Gastroesophageal sphincter (tissue), 4 donors: ENCODE data around the gene MACROD2. TPM values are rescaled to one million over a fixed set of nuclear protein-coding genes. Genes with fewer than 3 reads are reported as not detected.

ENCODE experiments used
- ATAC-seq: fragments of 150-250 bp; one replicate; pipeline ENCODE4 v1.9.1; 2016; ENCODE audit warnings: mild to moderate bottlenecking, moderate library complexity
- H3K27ac ChIP-seq, 4 donors: fragments of 200-600 bp; sonication (generic) in 3 of 4; 1 replicate in 3 of 4; 2 replicates in 1 of 4; pipeline ENCODE4 v1.5.1; 2016 to 2019
- H3K27me3 ChIP-seq: fragments of 200-600 bp; sonication (generic); one replicate; pipeline ENCODE4 v1.5.1; 2019
- H3K36me3 ChIP-seq, 2 donors: fragments of 200-600 bp; sonication (generic); one replicate each; pipeline ENCODE4 v1.5.1; 2019; ENCODE audit warnings: control low read depth in 1 of 2
- H3K4me1 ChIP-seq, 3 donors: fragments of 200-600 bp; sonication (generic); 1 replicate in 2 of 3; 2 replicates in 1 of 3; pipeline ENCODE4 v1.5.1; 2016 to 2019; ENCODE audit warnings: control low read depth in 2 of 3
- H3K4me3 ChIP-seq, 2 donors: fragments of 200-600 bp; sonication (generic); one replicate each; pipeline ENCODE4 v1.5.1; 2019; ENCODE audit warnings: mild to moderate bottlenecking in 1 of 2, moderate library complexity in 1 of 2
- H3K9me3 ChIP-seq, 3 donors: fragments of 200-600 bp; sonication (generic); one replicate each; pipeline ENCODE4 v1.5.1; 2017 to 2019; ENCODE audit warnings: control low read depth in 2 of 3
- CTCF ChIP-seq, 4 experiments: fragments of 200-600 bp in 2 of 4; fragments of 450-650 bp in 2 of 4; sonication (generic) in 1 of 4; IDR thresholded peaks; one replicate each; pipeline ENCODE4 v1.5.1; 2017 to 2019; ENCODE audit warnings: antibody characterized with exemption in 4 of 4, mild to moderate bottlenecking in 2 of 4, moderate library complexity in 2 of 4
- EP300 ChIP-seq: sonication (generic); formaldehyde crosslinking; IDR thresholded peaks from one replicate; pipeline ENCODE4 v1.6.1; 2017; ENCODE audit warnings: antibody characterized with exemption, mild to moderate bottlenecking
- POLR2A ChIP-seq, 2 donors: fragments of 450-650 bp; IDR thresholded peaks; one replicate each; pipeline ENCODE4 v1.6.1; 2017; ENCODE audit warnings: antibody characterized with exemption in 2 of 2, mild to moderate bottlenecking in 2 of 2, moderate library complexity in 1 of 2
- POLR2AphosphoS5 ChIP-seq: sonication (generic); formaldehyde crosslinking; IDR thresholded peaks from one replicate; pipeline ENCODE4 v1.6.1; 2017; ENCODE audit warnings: antibody characterized with exemption
- WGBS, 2 donors: methylation state at CpG; one replicate each; pipeline ENCODE4 v1.1.5; 2018; ENCODE audit warnings: low coverage in 1 of 2; 5-methylcytosine and 5-hydroxymethylcytosine counted together
- total RNA-seq, 4 donors: library from RNA; depleted of rRNA; stranded (reverse); fragments of >200 nt; gene quantifications; one replicate each; pipeline ENCODE4 v1.1.0, GENCODE V29; 2016

MACROD2 gene
- total RNA-seq, 4 donors from 2014 or later, result 4.0 to 12.1 (median 7.4) TPM

GRCh38 chr20:15076785-15077184 lies 1081.5 kb downstream of the MACROD2 start:
- Histone ChIP-seq H3K4me3 (no peak overlapping the region), H3K4me1 (no peaks in the 10 kb centered on the region), H3K27ac (no peak overlapping the region), H3K36me3 (no peaks in the 10 kb centered on the region), H3K9me3 (no peaks in the 10 kb centered on the region), H3K27me3 (no peaks in the 10 kb centered on the region)
- 85 to 100% methylated on average over 1 of the region's 1 CpG for WGBS, 2 donors
- TF ChIP-seq POLR2A (IDR thresholded peaks at IDR 0.05) (no peak), EP300 (no peak), POLR2AphosphoS5 (no peak), CTCF (IDR thresholded peaks at IDR 0.05) (no peak)
- no peak for ATAC-seq

GRCh38 chr20:15077733-15078250 lies 1082.5 kb downstream of the MACROD2 start:
- ATAC-seq, result no peak
- Histone ChIP-seq H3K9me3 (no peaks in the 10 kb centered on the region), H3K4me3 (no peak overlapping the region), H3K4me1 (no peaks in the 10 kb centered on the region), H3K27me3 (no peaks in the 10 kb centered on the region), H3K36me3 (no peaks in the 10 kb centered on the region), H3K27ac (no peak overlapping the region)
- TF ChIP-seq EP300, result no peak
- 69 to 82% methylated on average over 5 to 6 of the region's 6 CpGs for WGBS, 2 donors

- ATAC-seq, result no peak
- Histone ChIP-seq H3K4me3 (no peak overlapping the region), H3K4me1 (no peaks in the 10 kb centered on the region), H3K36me3 (no peaks in the 10 kb centered on the region), H3K27me3 (no peaks in the 10 kb centered on the region), H3K9me3 (no peaks in the 10 kb centered on the region), H3K27ac (no peak overlapping the region)
- TF ChIP-seq POLR2A (IDR thresholded peaks at IDR 0.05) (no peak), CTCF (IDR thresholded peaks at IDR 0.05) (no peak), EP300 (no peak), POLR2AphosphoS5 (no peak)
- WGBS, 2 donors, result 100% methylated on average over 1 of the region's 1 CpG
These were observed 1084.5 kb downstream of the MACROD2 start for GRCh38 chr20:15079594-15080340.

- Histone ChIP-seq H3K27ac (no peak overlapping the region), H3K36me3 (no peaks in the 10 kb centered on the region), H3K27me3 (no peaks in the 10 kb centered on the region), H3K4me3 (no peak overlapping the region), H3K9me3 (no peaks in the 10 kb centered on the region), H3K4me1 (no peaks in the 10 kb centered on the region)
- ATAC-seq, result no peak
- no peak for TF ChIP-seq POLR2A (IDR thresholded peaks at IDR 0.05)
- TF ChIP-seq CTCF (IDR thresholded peaks at IDR 0.05), result no peak
- TF ChIP-seq POLR2AphosphoS5, result no peak
- TF ChIP-seq EP300, result no peak
- WGBS, 2 donors, result 11 to 23% methylated on average over 1 of the region's 1 CpG
These were observed 1085.9 kb downstream of the MACROD2 start for GRCh38 chr20:15081261-15081660.

GRCh38 chr20:15091421-15092037 lies 1096.2 kb downstream of the MACROD2 start:
- Histone ChIP-seq H3K4me1 (no peaks in the 10 kb centered on the region), H3K36me3 (no peaks in the 10 kb centered on the region), H3K27me3 (no peaks in the 10 kb centered on the region), H3K4me3 (no peak overlapping the region), H3K9me3 (no peaks in the 10 kb centered on the region), H3K27ac (no peak overlapping the region)
- TF ChIP-seq POLR2AphosphoS5, result no peak
- 59 to 87% methylated on average over 3 to 4 of the region's 4 CpGs for WGBS, 2 donors
- no peak for ATAC-seq

GRCh38 chr20:15098351-15098750 lies 1103.0 kb downstream of the MACROD2 start:
- no peak for ATAC-seq
- no peaks in the 10 kb centered on the region for H3K9me3 ChIP-seq
- no peaks in the 10 kb centered on the region for H3K27me3 ChIP-seq
- no peaks in the 10 kb centered on the region for H3K4me1 ChIP-seq
- H3K4me3 ChIP-seq, result no peak overlapping the region
- WGBS, 2 donors, result 97 to 100% methylated on average over 3 to 4 of the region's 4 CpGs
- no peaks in the 10 kb centered on the region for H3K36me3 ChIP-seq
- TF ChIP-seq POLR2A (IDR thresholded peaks at IDR 0.05), result no peak
- TF ChIP-seq CTCF (IDR thresholded peaks at IDR 0.05), result no peak
- no peak for TF ChIP-seq EP300
- no peak for TF ChIP-seq POLR2AphosphoS5
- H3K27ac ChIP-seq, result no peak overlapping the region
